ENCODE results near the gene HINT1.
"Not testable (repeated sequence)": the region's sequence is repeated elsewhere in the genome, so short reads cannot be mapped to it uniquely, and the experiment has no call there.

HINT1 gene

GRCh38 chr5:131156957-131157356, 8.1 kb downstream of the HINT1 start:
- peaks cover 29% of the 10 kb centered on the region for H4K20me1 ChIP-seq
- no peak overlapping the region for H3K9ac ChIP-seq
- H3K4me2 ChIP-seq, result no peak overlapping the region
- no peaks in the 10 kb centered on the region for H3K4me1 ChIP-seq
- H3K4me3 ChIP-seq, result no peak overlapping the region
- H3K27ac ChIP-seq, result no peak overlapping the region
- H3K9me3 ChIP-seq, result no peaks in the 10 kb centered on the region
- TF ChIP-seq Cebpa-rat (IDR thresholded peaks at IDR 0.05), result no peak
- H3K36me3 ChIP-seq, result peaks cover 59% of the 10 kb centered on the region
- H3K27me3 ChIP-seq, result no peaks in the 10 kb centered on the region

- H3K4me1 ChIP-seq, result no peaks in the 10 kb centered on the region
- H3K27me3 ChIP-seq, result no peaks in the 10 kb centered on the region
- H3K4me2 ChIP-seq, result no peak overlapping the region
- H3K27ac ChIP-seq, result no peak overlapping the region
- peaks cover 27% of the 10 kb centered on the region; the same call in 1 of the 2 replicates for H4K20me1 ChIP-seq
- peaks cover 54% of the 10 kb centered on the region for H3K36me3 ChIP-seq
- TF ChIP-seq Cebpa-rat (IDR thresholded peaks at IDR 0.05), result no peak
- H3K4me3 ChIP-seq, result no peak overlapping the region
- H3K9ac ChIP-seq, result no peak overlapping the region
- no peaks in the 10 kb centered on the region for H3K9me3 ChIP-seq
Observed at GRCh38 chr5:131156385-131156784, 8.7 kb downstream of the HINT1 start.

- Histone ChIP-seq H4K20me1 (no peaks in the 10 kb centered on the region), H3K9ac (no peak overlapping the region), H3K4me3 (no peak overlapping the region), H3K4me2 (no peak overlapping the region), H3K9me3 (no peaks in the 10 kb centered on the region), H3K27me3 (no peaks in the 10 kb centered on the region), H3K4me1 (no peaks in the 10 kb centered on the region), H3K27ac (no peak overlapping the region), H3K36me3 (peaks cover 4% of the 10 kb centered on the region; the same call in 1 of the 2 replicates)
- no peak for TF ChIP-seq Cebpa-rat (IDR thresholded peaks at IDR 0.05)
Observed at GRCh38 chr5:131151216-131151615, 13.8 kb downstream of the HINT1 start.

- Histone ChIP-seq H4K20me1 (no peaks in the 10 kb centered on the region), H3K4me1 (no peaks in the 10 kb centered on the region), H3K36me3 (no peaks in the 10 kb centered on the region), H3K27me3 (no peaks in the 10 kb centered on the region), H3K9ac (no peak overlapping the region), H3K9me3 (no peaks in the 10 kb centered on the region), H3K27ac (no peak overlapping the region), H3K4me3 (no peak overlapping the region), H3K4me2 (no peak overlapping the region)
- no peak for TF ChIP-seq Cebpa-rat (IDR thresholded peaks at IDR 0.05)
Observed at GRCh38 chr5:131150408-131150807, 14.6 kb downstream of the HINT1 start.

GRCh38 chr5:131148835-131149234, 16.2 kb downstream of the HINT1 start:
- H3K9ac ChIP-seq, result no peak overlapping the region
- H3K36me3 ChIP-seq, result no peaks in the 10 kb centered on the region
- no peak for TF ChIP-seq Cebpa-rat (IDR thresholded peaks at IDR 0.05)
- H3K27me3 ChIP-seq, result no peaks in the 10 kb centered on the region
- no peak overlapping the region for H3K4me3 ChIP-seq
- no peaks in the 10 kb centered on the region for H4K20me1 ChIP-seq
- no peak overlapping the region for H3K4me2 ChIP-seq
- no peaks in the 10 kb centered on the region for H3K4me1 ChIP-seq
- no peak overlapping the region for H3K27ac ChIP-seq
- H3K9me3 ChIP-seq, result no peaks in the 10 kb centered on the region

GRCh38 chr5:131147258-131147657, 17.8 kb downstream of the HINT1 start:
- Histone ChIP-seq H3K36me3 (no peaks in the 10 kb centered on the region), H3K27ac (no peak overlapping the region)

GRCh38 chr5:131142970-131143617, 22.0 kb downstream of the HINT1 start:
- no peaks in the 10 kb centered on the region for H3K36me3 ChIP-seq
- H3K9me3 ChIP-seq, result no peaks in the 10 kb centered on the region; the same call in 1 of the 2 replicates
- no peak overlapping the region for H3K4me3 ChIP-seq
- no peaks in the 10 kb centered on the region for H3K4me1 ChIP-seq
- no peak overlapping the region for H3K4me2 ChIP-seq
- H3K9ac ChIP-seq, result no peak overlapping the region
- no peaks in the 10 kb centered on the region for H3K27me3 ChIP-seq
- H4K20me1 ChIP-seq, result no peaks in the 10 kb centered on the region
- TF ChIP-seq Cebpa-rat (IDR thresholded peaks at IDR 0.05), result no peak
- no peak overlapping the region for H3K27ac ChIP-seq

More at GRCh38 chr5:131147258-131147657, 17.8 kb downstream of the HINT1 start:
- Histone ChIP-seq H3K4me3 (no peak overlapping the region), H3K9me3 (no peaks in the 10 kb centered on the region), H3K9ac (no peak overlapping the region), H3K4me2 (no peak overlapping the region), H4K20me1 (no peaks in the 10 kb centered on the region), H3K27me3 (no peaks in the 10 kb centered on the region), H3K4me1 (no peaks in the 10 kb centered on the region)
- TF ChIP-seq Cebpa-rat (IDR thresholded peaks at IDR 0.05), result no peak

GRCh38 chr5:131139321-131139720, 25.7 kb downstream of the HINT1 start:
- H3K4me3 ChIP-seq, result no peak overlapping the region
- TF ChIP-seq Cebpa-rat (IDR thresholded peaks at IDR 0.05), result no peak
- no peak overlapping the region for H3K4me2 ChIP-seq
- no peaks in the 10 kb centered on the region for H3K4me1 ChIP-seq
- H4K20me1 ChIP-seq, result no peaks in the 10 kb centered on the region
- no peak overlapping the region for H3K27ac ChIP-seq
- H3K36me3 ChIP-seq, result no peaks in the 10 kb centered on the region
- no peak overlapping the region for H3K9ac ChIP-seq
- H3K9me3 ChIP-seq, result no peaks in the 10 kb centered on the region; the same call in 1 of the 2 replicates
- H3K27me3 ChIP-seq, result no peaks in the 10 kb centered on the region

- not testable (repeated sequence) for H3K27ac ChIP-seq, H3K4me3 ChIP-seq, H3K27me3 ChIP-seq, H3K9me3 ChIP-seq, H3K4me2 ChIP-seq, H3K4me1 ChIP-seq, H3K9ac ChIP-seq, H3K36me3 ChIP-seq, H4K20me1 ChIP-seq
Observed at GRCh38 chr5:131138406-131138805, 26.6 kb downstream of the HINT1 start.

- H3K9me3 ChIP-seq, H3K9ac ChIP-seq, H3K4me3 ChIP-seq, H3K27ac ChIP-seq, H3K4me2 ChIP-seq, H3K27me3 ChIP-seq, H3K36me3 ChIP-seq, H4K20me1 ChIP-seq, H3K4me1 ChIP-seq: not testable (repeated sequence)
Observed at GRCh38 chr5:131133091-131133490, 32.0 kb downstream of the HINT1 start.

GRCh38 chr5:131129306-131129705, 35.8 kb downstream of the HINT1 start:
- no peak overlapping the region for H3K9ac ChIP-seq
- no peaks in the 10 kb centered on the region for H4K20me1 ChIP-seq
- H3K27ac ChIP-seq, result no peak overlapping the region
- H3K4me3 ChIP-seq, result no peak overlapping the region
- H3K4me1 ChIP-seq, result no peaks in the 10 kb centered on the region
- H3K27me3 ChIP-seq, result no peaks in the 10 kb centered on the region
- H3K4me2 ChIP-seq, result no peak overlapping the region
- H3K9me3 ChIP-seq, result peaks cover 35% of the 10 kb centered on the region
- H3K36me3 ChIP-seq, result no peaks in the 10 kb centered on the region
- no peak for TF ChIP-seq Cebpa-rat (IDR thresholded peaks at IDR 0.05)

- H4K20me1 ChIP-seq, H3K4me2 ChIP-seq, H3K36me3 ChIP-seq, H3K27me3 ChIP-seq, H3K4me3 ChIP-seq, H3K27ac ChIP-seq, H3K4me1 ChIP-seq, H3K9ac ChIP-seq: not testable (repeated sequence)
- peaks cover 51% of the 10 kb centered on the region for H3K9me3 ChIP-seq
Observed at GRCh38 chr5:131127244-131127643, 37.8 kb downstream of the HINT1 start.
